ENCODE results near the gene LMF1.

DNA sequence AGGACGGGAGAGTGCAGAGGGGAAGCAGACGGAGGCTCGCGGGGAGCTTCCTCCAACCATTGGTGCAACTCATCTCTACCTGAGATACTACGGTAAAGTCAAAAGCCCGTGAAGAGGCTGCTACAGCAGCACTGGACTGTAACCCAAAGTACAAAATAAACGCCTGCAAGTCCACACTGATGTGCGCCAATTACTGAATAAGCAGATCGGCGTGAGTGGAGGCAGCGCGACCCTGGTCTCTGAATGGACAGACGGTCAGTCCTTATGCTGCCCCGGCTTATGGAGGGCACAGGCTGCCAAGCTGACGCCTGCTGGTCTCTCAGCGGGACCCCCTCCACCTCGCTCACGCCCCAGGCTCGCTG, 58.5 kb downstream of the LMF1 start:
- TF ChIP-seq POLR2AphosphoS5 (IDR thresholded peaks at IDR 0.05; ENCODE audit: low read depth, low read length) (no peak), SIN3A (IDR thresholded peaks at IDR 0.05; ENCODE audit: low read depth) (no peak), EZH2 (IDR thresholded peaks at IDR 0.05) (no peak), YY1 (IDR thresholded peaks at IDR 0.05; ENCODE audit: extremely low read depth, insufficient replicate concordance, low read depth, low read length) (no peak), JUND (IDR thresholded peaks at IDR 0.05) (no peak), POLR2A (IDR thresholded peaks at IDR 0.05; ENCODE audit: borderline replicate concordance, extremely low read depth, insufficient read depth, insufficient read length) (no peak), SP1 (IDR thresholded peaks at IDR 0.05; ENCODE audit: low read depth) (no peak), ZFX (IDR thresholded peaks at IDR 0.05) (no peak), EZH2phosphoT487 (IDR thresholded peaks at IDR 0.05; ENCODE audit: borderline replicate concordance) (no peak), CEBPB (IDR thresholded peaks at IDR 0.05; ENCODE audit: low read depth) (no peak), RAD21 (IDR thresholded peaks at IDR 0.05; ENCODE audit: low read depth) (no peak)
- TF ChIP-seq, protein P1, sequence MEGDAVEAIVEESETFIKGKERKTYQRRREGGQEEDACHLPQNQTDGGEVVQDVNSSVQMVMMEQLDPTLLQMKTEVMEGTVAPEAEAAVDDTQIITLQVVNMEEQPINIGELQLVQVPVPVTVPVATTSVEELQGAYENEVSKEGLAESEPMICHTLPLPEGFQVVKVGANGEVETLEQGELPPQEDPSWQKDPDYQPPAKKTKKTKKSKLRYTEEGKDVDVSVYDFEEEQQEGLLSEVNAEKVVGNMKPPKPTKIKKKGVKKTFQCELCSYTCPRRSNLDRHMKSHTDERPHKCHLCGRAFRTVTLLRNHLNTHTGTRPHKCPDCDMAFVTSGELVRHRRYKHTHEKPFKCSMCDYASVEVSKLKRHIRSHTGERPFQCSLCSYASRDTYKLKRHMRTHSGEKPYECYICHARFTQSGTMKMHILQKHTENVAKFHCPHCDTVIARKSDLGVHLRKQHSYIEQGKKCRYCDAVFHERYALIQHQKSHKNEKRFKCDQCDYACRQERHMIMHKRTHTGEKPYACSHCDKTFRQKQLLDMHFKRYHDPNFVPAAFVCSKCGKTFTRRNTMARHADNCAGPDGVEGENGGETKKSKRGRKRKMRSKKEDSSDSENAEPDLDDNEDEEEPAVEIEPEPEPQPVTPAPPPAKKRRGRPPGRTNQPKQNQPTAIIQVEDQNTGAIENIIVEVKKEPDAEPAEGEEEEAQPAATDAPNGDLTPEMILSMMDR (IDR thresholded peaks at IDR 0.05 in 2 of 3, conservative IDR thresholded peaks at IDR 0.05 in 1 of 3; ENCODE audit: borderline replicate concordance in 1 of 3, insufficient read depth in 1 of 3, low read depth in 2 of 3, low read length in 2 of 3) = no peak
- TF ChIP-seq, protein P2, sequence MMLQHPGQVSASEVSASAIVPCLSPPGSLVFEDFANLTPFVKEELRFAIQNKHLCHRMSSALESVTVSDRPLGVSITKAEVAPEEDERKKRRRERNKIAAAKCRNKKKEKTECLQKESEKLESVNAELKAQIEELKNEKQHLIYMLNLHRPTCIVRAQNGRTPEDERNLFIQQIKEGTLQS (IDR thresholded peaks at IDR 0.05) = no peak

All from HCT116 (cell line).